Skin epidermis (tissue), 12 donors: Measurements from ENCODE around the gene TRIM7.
"Not testable (repeated sequence)": the region's sequence is repeated elsewhere in the genome, so short reads cannot be mapped to it uniquely, and the experiment has no call there.

Experiments used
- H3K27ac ChIP-seq, 21 experiments: fragments of 200-600 bp; sonication (generic) in 11 of 21; one replicate each; pipeline ENCODE4 v1.5.0; 2020; ENCODE audit warnings: mild to moderate bottlenecking in 3 of 21, inconsistent platforms in 2 of 21, moderate library complexity in 2 of 21
- H3K4me3 ChIP-seq, 7 experiments: fragments of 200-600 bp; sonication (generic) in 2 of 7; one replicate each; pipeline ENCODE4 v1.5.0; 2020; ENCODE audit warnings: inconsistent platforms in 2 of 7, mild to moderate bottlenecking in 2 of 7, moderate library complexity in 1 of 7

The TRIM7 gene

GRCh38 chr5:181217111-181217802 is 12.3 kb upstream of the TRIM7 start:
- Histone ChIP-seq H3K4me3 (peak overlapping the region; percentile 15 to 45 (median 35)), H3K27ac (peak overlapping the region in 18 of 21 experiments; percentile 7 to 77 (median 49))

GRCh38 chr5:181215997-181216989 is 11.3 kb upstream of the TRIM7 start:
- Histone ChIP-seq H3K4me3 (peak overlapping the region in 6 of 7 experiments; percentile 24 to 45 (median 35)), H3K27ac (peak overlapping the region in 7 of 21 experiments; percentile 35 to 77 (median 67))

- H3K27ac ChIP-seq, H3K4me3 ChIP-seq: not testable (repeated sequence)
These were observed 9.3 kb upstream of the TRIM7 start for GRCh38 chr5:181214249-181214648.

GRCh38 chr5:181212934-181213333 is 7.9 kb upstream of the TRIM7 start:
- no peak overlapping the region for H3K4me3 ChIP-seq
- no peak overlapping the region for H3K27ac ChIP-seq

GRCh38 chr5:181212080-181212479 is 7.1 kb upstream of the TRIM7 start:
- H3K4me3 ChIP-seq = no peak overlapping the region
- H3K27ac ChIP-seq = no peak overlapping the region

GRCh38 chr5:181211208-181211607 is 6.2 kb upstream of the TRIM7 start:
- no peak overlapping the region for H3K27ac ChIP-seq
- H3K4me3 ChIP-seq = no peak overlapping the region

GRCh38 chr5:181210698-181211097 is 5.7 kb upstream of the TRIM7 start:
- not testable (repeated sequence) for H3K4me3 ChIP-seq, H3K27ac ChIP-seq

- not testable (repeated sequence) for H3K27ac ChIP-seq, H3K4me3 ChIP-seq
These were observed 5.2 kb upstream of the TRIM7 start for GRCh38 chr5:181210148-181210547.

- not testable (repeated sequence) for H3K27ac ChIP-seq
These were observed 4.0 kb upstream of the TRIM7 start for GRCh38 chr5:181209006-181209405.

GRCh38 chr5:181207960-181208253 is 2.9 kb upstream of the TRIM7 start:
- H3K4me3 ChIP-seq = peak overlapping the region in 1 of 7 experiments; percentile 68
- peak overlapping the region in 1 of 21 experiments; percentile 77 for H3K27ac ChIP-seq

More at GRCh38 chr5:181209006-181209405, 4.0 kb upstream of the TRIM7 start:
- H3K4me3 ChIP-seq = not testable (repeated sequence)

- peak overlapping the region in 16 of 21 experiments; percentile 10 to 77 (median 49) for H3K27ac ChIP-seq
- peak overlapping the region; percentile 34 to 68 (median 52) for H3K4me3 ChIP-seq
These were observed 2.4 kb upstream of the TRIM7 start for GRCh38 chr5:181207214-181207959.

GRCh38 chr5:181205761-181206649 is 1.0 kb upstream of the TRIM7 start:
- Histone ChIP-seq H3K27ac (peak overlapping the region in 4 of 21 experiments; percentile 12 to 82 (median 70)), H3K4me3 (peak overlapping the region; percentile 34 to 68 (median 52))

GRCh38 chr5:181204113-181204825 is 727 bp downstream of the TRIM7 start:
- Histone ChIP-seq H3K27ac (peak overlapping the region in 20 of 21 experiments; percentile 4 to 82 (median 70)), H3K4me3 (peak overlapping the region; percentile 45 to 68 (median 52))

GRCh38 chr5:181203777-181204112 is 1.3 kb downstream of the TRIM7 start:
- H3K27ac ChIP-seq = peak overlapping the region in 16 of 21 experiments; percentile 18 to 82 (median 72)

GRCh38 chr5:181203093-181203711 is 1.8 kb downstream of the TRIM7 start:
- peak overlapping the region in 13 of 21 experiments; percentile 50 to 82 (median 72) for H3K27ac ChIP-seq
- H3K4me3 ChIP-seq = peak overlapping the region in 6 of 7 experiments; percentile 45 to 68 (median 54)

More at GRCh38 chr5:181203777-181204112, 1.3 kb downstream of the TRIM7 start:
- peak overlapping the region; percentile 45 to 68 (median 52) for H3K4me3 ChIP-seq

GRCh38 chr5:181200816-181201215 is 4.2 kb downstream of the TRIM7 start:
- Histone ChIP-seq H3K4me3 (no peak overlapping the region), H3K27ac (no peak overlapping the region)

GRCh38 chr5:181199881-181200638 is 4.9 kb downstream of the TRIM7 start:
- H3K4me3 ChIP-seq = no peak overlapping the region

More at GRCh38 chr5:181199881-181200638, 4.9 kb downstream of the TRIM7 start:
- H3K27ac ChIP-seq = no peak overlapping the region
